BJ (cell line): ENCODE data around the gene LPCAT2. TPM values are rescaled to one million over a fixed set of nuclear protein-coding genes. Genes with fewer than 3 reads are reported as not detected.

Experiments used
- CTCF ChIA-PET: fragments of 350-600 bp; formaldehyde crosslinking; extraction: SDS; loops from one replicate; lab custom pipeline; 2021; ENCODE audit warnings: antibody characterized with exemption, inconsistent platforms; lab: Yijun Ruan, JAX
- POLR2A ChIA-PET: fragments of 300-600 bp; sonication (Branson Sonifier 250); formaldehyde crosslinking; extraction: SDS; loops from one replicate; lab custom pipeline; 2021; ENCODE audit warnings: antibody characterized with exemption; lab: Charles Lee
- DNase-seq: peaks from one replicate; pipeline ENCODE4 v3.0.0-alpha.2; 2011; ENCODE audit warnings: low read depth
- H3K27me3 ChIP-seq: 2 replicates; pipeline ENCODE4 v1.6.0; 2011; ENCODE audit warnings: low read length; ENCODE audit not compliant: control insufficient read depth, insufficient read depth
- H3K36me3 ChIP-seq: 2 replicates; pipeline ENCODE4 v1.5.1; 2011; ENCODE audit warnings: low read length; ENCODE audit not compliant: control insufficient read depth, insufficient read depth
- H3K4me3 ChIP-seq: 2 replicates; pipeline ENCODE4 v1.5.1; 2011; ENCODE audit warnings: low read depth, mild to moderate bottlenecking, control low read depth, low read length
- CTCF ChIP-seq: IDR thresholded peaks from 2 replicates; pipeline ENCODE4 v1.5.1; 2011; ENCODE audit warnings: low read depth, mild to moderate bottlenecking, control low read depth, inconsistent platforms, low read length, moderate library complexity; ENCODE audit not compliant: insufficient read depth
- polyA plus RNA-seq: library from polyadenylated mRNA; depleted of rRNA; stranded (reverse); fragments of >200 nt; gene quantifications from 2 replicates; pipeline ENCODE4 v1.2.3, GENCODE V29; 2011

Gene LPCAT2
- polyA plus RNA-seq, 1 experiment: 7.9 TPM

DNA sequence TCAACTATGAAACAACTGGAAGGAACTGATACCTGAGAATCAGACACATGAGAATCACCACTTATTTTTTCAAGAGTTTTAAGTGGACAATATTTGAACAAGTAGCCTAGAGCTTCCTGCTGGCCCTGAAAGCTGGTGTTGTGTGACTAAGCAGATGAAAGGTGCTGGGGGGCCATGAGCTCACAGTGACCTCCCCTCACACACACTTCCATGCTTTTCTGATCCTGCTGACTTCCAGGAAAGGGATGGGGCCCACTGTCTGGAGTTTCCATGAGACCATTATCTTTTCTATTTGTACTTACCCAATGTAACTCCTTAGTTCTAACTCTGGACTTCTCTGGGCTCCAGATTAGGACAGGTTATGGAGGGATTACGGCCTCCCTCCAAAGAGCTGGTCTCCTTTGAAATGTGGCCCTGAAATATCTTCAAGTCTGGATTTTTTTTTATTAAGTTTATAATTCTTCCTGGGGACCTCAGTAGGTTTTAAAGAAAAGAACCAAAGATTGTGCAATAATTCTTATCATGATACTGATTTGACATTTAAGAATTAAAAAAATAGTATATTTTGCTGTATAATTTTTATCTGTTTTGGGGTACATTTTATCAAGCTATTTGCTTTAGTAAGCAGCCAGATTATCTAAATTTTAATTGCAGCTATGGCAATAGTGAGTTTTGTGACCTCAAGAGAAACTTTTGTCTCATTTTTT, 62.5 kb downstream of the LPCAT2 start:
- CTCF ChIA-PET: no interaction called here
- Histone ChIP-seq H3K4me3 (no peak overlapping the region), H3K36me3 (no peaks in the 10 kb centered on the region; the same call in 1 of the 2 replicates), H3K27me3 (no peaks in the 10 kb centered on the region)
- POLR2A ChIA-PET: no interaction called here
- TF ChIP-seq CTCF: no peak
- DNase-seq: no peak

- ChIA-PET POLR2A (no interaction called here), CTCF (interaction anchor here (1.0 kb wide), 1 partner anchor 108 kb away, joined by 3 read pairs; no protein-coding TSS in a partner anchor)
- no peak overlapping the region for H3K4me3 ChIP-seq
- no peak for TF ChIP-seq CTCF
- H3K27me3 ChIP-seq: no peaks in the 10 kb centered on the region
- no peaks in the 10 kb centered on the region; the same call in none of the 2 replicates for H3K36me3 ChIP-seq
- no peak for DNase-seq
Measured at GRCh38 chr16:55572439-55572838, 63.6 kb downstream of the LPCAT2 start.

- POLR2A ChIA-PET: no interaction called here
- no peak for TF ChIP-seq CTCF
- H3K36me3 ChIP-seq: no peaks in the 10 kb centered on the region; the same call in none of the 2 replicates
- no peak overlapping the region for H3K4me3 ChIP-seq
- CTCF ChIA-PET: interaction anchor here (2.5 kb wide), 1 partner anchor 110 kb away, joined by 13 read pairs; no protein-coding TSS in a partner anchor
- H3K27me3 ChIP-seq: no peaks in the 10 kb centered on the region
- DNase-seq: no peak
Measured at GRCh38 chr16:55574811-55575210, 65.9 kb downstream of the LPCAT2 start.

- Histone ChIP-seq H3K27me3 (no peaks in the 10 kb centered on the region), H3K4me3 (no peak overlapping the region), H3K36me3 (no peaks in the 10 kb centered on the region; the same call in none of the 2 replicates)
- POLR2A ChIA-PET: no interaction called here
- CTCF ChIA-PET: interaction anchor here (2.5 kb wide), 1 partner anchor 110 kb away, joined by 13 read pairs; no protein-coding TSS in a partner anchor
- no peak for TF ChIP-seq CTCF
- DNase-seq: no peak
Measured at GRCh38 chr16:55575496-55575895, 66.6 kb downstream of the LPCAT2 start.

DNA sequence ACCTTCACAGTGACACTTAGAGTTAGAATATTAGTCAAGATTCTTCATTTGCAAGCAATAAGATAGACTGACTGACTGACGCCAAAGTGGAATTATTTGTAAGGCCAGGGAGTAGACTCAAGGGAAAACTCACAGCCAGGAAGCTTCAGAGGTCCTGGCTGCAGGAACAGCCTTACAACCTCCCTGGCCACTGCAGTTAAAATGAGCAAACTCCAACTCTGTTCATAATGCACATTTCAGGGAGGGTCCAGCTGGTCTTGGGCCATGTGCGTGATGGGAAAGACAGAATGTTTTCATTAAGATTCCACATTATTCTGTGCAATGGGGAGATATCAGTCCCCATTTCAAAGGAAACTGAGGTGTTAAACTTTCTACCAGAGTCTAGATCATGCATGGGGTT, 67.5 kb downstream of the LPCAT2 start:
- TF ChIP-seq CTCF: no peak
- H3K36me3 ChIP-seq: no peaks in the 10 kb centered on the region; the same call in none of the 2 replicates
- H3K4me3 ChIP-seq: no peak overlapping the region
- H3K27me3 ChIP-seq: no peaks in the 10 kb centered on the region
- DNase-seq: no peak
- ChIA-PET POLR2A (no interaction called here), CTCF (interaction anchor here (1.0 to 2.5 kb wide), 2 partner anchors 9 to 111 kb away, joined by 3 to 13 read pairs; no protein-coding TSS in a partner anchor)
